ENCODE results near the gene LRP2BP.
"Not testable (repeated sequence)": the region's sequence is repeated elsewhere in the genome, so short reads cannot be mapped to it uniquely, and the experiment has no call there.

Gene LRP2BP

DNA sequence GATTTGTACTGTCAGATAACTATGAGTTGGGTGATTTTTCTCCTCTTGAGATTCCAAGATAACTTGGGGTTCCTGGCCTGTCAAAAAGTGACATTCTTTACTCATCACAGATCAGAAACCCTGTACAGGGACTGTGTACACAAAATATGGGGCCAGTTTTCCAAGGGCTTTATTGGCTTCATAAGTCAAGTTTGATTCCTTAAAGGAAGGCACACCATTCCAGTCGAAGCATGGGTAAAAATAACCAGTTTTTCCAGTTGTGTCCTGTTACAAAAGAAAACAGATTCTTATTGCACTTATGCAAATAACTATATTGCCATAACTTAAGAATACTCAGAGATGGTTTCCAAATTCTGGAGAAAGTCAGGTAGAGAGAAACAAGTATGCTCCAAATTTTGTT is 70.0 kb downstream of the LRP2BP start:
- DNase-seq (ENCODE audit: low spot score), result not testable (repeated sequence)

DNA sequence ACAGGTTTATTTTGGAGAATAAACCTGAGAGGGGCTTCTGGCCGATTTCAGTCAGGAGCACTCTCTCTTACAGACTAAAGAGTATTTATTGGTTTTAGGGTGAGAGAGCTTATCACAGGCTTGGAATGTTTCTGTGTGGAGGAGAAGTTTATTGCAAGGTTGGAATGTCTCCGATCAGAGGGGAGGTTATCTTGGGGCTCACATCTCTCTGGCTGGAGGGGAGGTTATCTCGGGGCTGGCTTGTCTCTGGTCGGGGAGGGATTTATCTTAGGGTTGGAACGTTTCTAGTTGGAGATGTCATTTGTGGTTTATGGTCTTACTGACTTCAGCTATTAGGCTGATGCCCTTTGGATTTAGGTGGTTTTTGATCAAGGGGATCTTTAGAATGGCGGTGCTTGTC is 71.4 kb downstream of the LRP2BP start:
- not testable (repeated sequence) for DNase-seq (ENCODE audit: low spot score)

- no peak for DNase-seq (ENCODE audit: low spot score)
These were observed 72.1 kb downstream of the LRP2BP start for GRCh38 chr4:185323606-185324005.

DNA sequence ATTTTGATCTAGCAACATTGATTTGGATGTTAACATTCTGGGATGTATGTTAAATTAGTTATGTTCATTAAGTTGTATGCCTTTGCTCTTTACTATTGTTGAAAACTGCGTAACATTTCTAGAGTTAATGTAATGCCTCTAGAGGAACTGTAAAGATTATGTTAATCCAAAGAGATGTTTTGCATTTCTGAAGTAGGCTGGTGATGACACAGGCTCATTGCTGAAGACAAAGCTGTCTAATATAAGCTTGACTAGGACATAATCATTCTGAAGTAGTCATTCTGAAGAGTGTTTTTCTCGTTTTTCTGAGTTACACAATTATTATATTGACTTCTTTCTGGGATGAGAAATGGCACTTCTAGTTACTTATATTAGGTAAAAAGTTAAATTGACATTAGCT is 72.9 kb downstream of the LRP2BP start:
- no peak for DNase-seq (ENCODE audit: low spot score)

DNA sequence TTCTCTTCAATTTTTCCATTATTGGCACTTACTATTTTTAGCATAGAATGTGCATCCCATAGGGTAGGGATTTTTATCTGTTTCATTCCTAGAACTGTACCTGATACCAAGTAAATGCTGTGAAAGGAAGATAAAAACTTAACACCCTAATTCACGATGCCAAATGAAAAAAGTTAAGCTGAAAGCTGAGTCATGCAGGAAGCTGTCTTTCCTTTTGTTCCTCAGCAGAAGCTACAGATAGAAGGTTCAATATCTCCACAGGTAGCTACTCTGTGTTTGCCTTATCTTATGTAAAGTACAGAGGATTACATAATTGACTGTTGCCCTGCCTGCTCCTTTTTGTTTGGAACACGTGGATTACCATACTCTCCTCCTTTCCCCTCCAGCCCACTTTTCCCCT is 77.0 kb downstream of the LRP2BP start:
- DNase-seq (ENCODE audit: low spot score), result no peak

- DNase-seq (ENCODE audit: low spot score), result no peak
These were observed 77.8 kb downstream of the LRP2BP start for GRCh38 chr4:185317880-185318279.

GRCh38 chr4:185317462-185317861 is 78.3 kb downstream of the LRP2BP start:
- not testable (repeated sequence) for DNase-seq (ENCODE audit: low spot score)

All from Ammon's horn (tissue), 1 donor.